K562 (cell line): ENCODE measurements around the gene ZFPM1. TPM values are rescaled to one million over a fixed set of nuclear protein-coding genes. Genes with fewer than 3 reads are reported as not detected.

Experiments
- ARHGAP35 ChIP-seq: fragments of 450-650 bp; IDR thresholded peaks from 2 replicates; pipeline ENCODE4 v1.6.1; 2018; ENCODE audit not compliant: partially characterized antibody
- BRF2 ChIP-seq: IDR thresholded peaks from 3 replicates; pipeline ENCODE4 v1.6.1; 2011; ENCODE audit warnings: borderline replicate concordance, mild to moderate bottlenecking; ENCODE audit not compliant: insufficient read length, insufficient read depth
- C11orf30 ChIP-seq: fragments of 450-650 bp; IDR thresholded peaks from 2 replicates; pipeline ENCODE4 v1.6.1; 2016; ENCODE audit warnings: low read depth, mild to moderate bottlenecking
- CBFA2T3 ChIP-seq: fragments of 450-650 bp; IDR thresholded peaks from 2 replicates; pipeline ENCODE4 v1.6.1; 2017
- CBX8 ChIP-seq: fragments of 200-600 bp; sonication (generic); IDR thresholded peaks from 2 replicates; pipeline ENCODE4 v1.6.1; 2012; ENCODE audit warnings: borderline replicate concordance, mixed run types, low read depth, mild to moderate bottlenecking, moderate library complexity, mixed read lengths, low read length, control low read depth, inconsistent platforms; ENCODE audit not compliant: poor library complexity, severe bottlenecking; ENCODE audit errors: extremely low read depth
- DDX20 ChIP-seq: fragments of 450-650 bp; IDR thresholded peaks from 2 replicates; pipeline ENCODE4 v1.6.1; 2016; ENCODE audit warnings: missing genetic modification characterization, low read depth, mild to moderate bottlenecking, missing compliant biosample characterization, moderate library complexity
- DPF2 ChIP-seq: fragments of 450-650 bp; IDR thresholded peaks from 2 replicates; pipeline ENCODE4 v1.6.1; 2016
- FOS ChIP-seq: IDR thresholded peaks from 3 replicates; pipeline ENCODE4 v1.6.1; 2011; ENCODE audit not compliant: insufficient read length; ENCODE audit errors: extremely low read depth
- FOXA3 ChIP-seq, 2 experiments: fragments of 450-650 bp in 1 of 2; sonication (generic) in 1 of 2; formaldehyde crosslinking; IDR thresholded peaks in 1 of 2; conservative IDR thresholded peaks in 1 of 2; 2 replicates each; pipeline versions ENCODE4 v1.4.0 to v1.8.0; 2020 to 2022; ENCODE audit warnings: mild to moderate bottlenecking in 2 of 2, missing genetic modification reagents in 1 of 2
- IRF1 ChIP-seq: sonication (generic); formaldehyde crosslinking; IDR thresholded peaks from 2 replicates; pipeline ENCODE4 v1.8.0; 2022; ENCODE audit warnings: missing genetic modification reagents, mild to moderate bottlenecking, borderline replicate concordance
- IRF9 ChIP-seq: fragments of 450-650 bp; IDR thresholded peaks from 2 replicates; pipeline ENCODE4 v1.6.1; 2016; ENCODE audit warnings: missing biosample characterization, missing genetic modification characterization
- KAT8 ChIP-seq: fragments of 450-650 bp; IDR thresholded peaks from 2 replicates; pipeline ENCODE4 v1.6.1; 2016; ENCODE audit warnings: low read depth, mild to moderate bottlenecking
- KLF10 ChIP-seq: fragments of 250-450 bp; sonication (Bioruptor Pico); IDR thresholded peaks from 2 replicates; pipeline ENCODE4 v1.6.1; 2021; ENCODE audit warnings: matching md5 sums
- KLF6 ChIP-seq: fragments of 250-450 bp; sonication (Bioruptor Pico); IDR thresholded peaks from 2 replicates; pipeline ENCODE4 v1.4.0; 2020; ENCODE audit warnings: mild to moderate bottlenecking, moderate library complexity, borderline replicate concordance
- MAZ ChIP-seq, 2 experiments: fragments of 450-650 bp in 1 of 2; sonication (generic) in 1 of 2; formaldehyde crosslinking; IDR thresholded peaks in 1 of 2; conservative IDR thresholded peaks in 1 of 2; 2 replicates each; pipeline versions ENCODE4 v1.4.0 to v1.5.0; 2020; ENCODE audit warnings: mild to moderate bottlenecking in 1 of 2, missing genetic modification reagents in 1 of 2
- MBD2 ChIP-seq: sonication (generic); IDR thresholded peaks from 2 replicates; pipeline ENCODE4 v1.6.1; 2016; ENCODE audit warnings: low read depth, borderline replicate concordance
- MCM2 ChIP-seq: fragments of 450-650 bp; IDR thresholded peaks from 2 replicates; pipeline ENCODE4 v1.6.1; 2017; ENCODE audit warnings: low read depth, mild to moderate bottlenecking
- NCOR1 ChIP-seq: fragments of 450-650 bp; IDR thresholded peaks from 2 replicates; pipeline ENCODE4 v1.6.1; 2016; ENCODE audit warnings: mild to moderate bottlenecking, moderate library complexity
- NR1H2 ChIP-seq: sonication (generic); formaldehyde crosslinking; IDR thresholded peaks from 2 replicates; pipeline ENCODE4 v1.4.0; 2020; ENCODE audit warnings: mild to moderate bottlenecking, missing genetic modification reagents
- SMARCE1 ChIP-seq: fragments of 450-650 bp; IDR thresholded peaks from 2 replicates; pipeline ENCODE4 v1.7.1; 2016; ENCODE audit warnings: mild to moderate bottlenecking
- SUPT5H ChIP-seq: fragments of 450-650 bp; IDR thresholded peaks from 2 replicates; pipeline ENCODE4 v1.6.1; 2016
- TAF1 ChIP-seq: IDR thresholded peaks from 2 replicates; pipeline ENCODE4 v1.6.1; 2011; ENCODE audit warnings: mild to moderate bottlenecking, low read length, moderate library complexity; ENCODE audit not compliant: insufficient read depth, control insufficient read depth, severe bottlenecking; ENCODE audit errors: extremely low read depth
- TARDBP ChIP-seq: fragments of 450-650 bp; IDR thresholded peaks from 2 replicates; pipeline ENCODE4 v1.6.1; 2016
- TBL1XR1 ChIP-seq, 2 experiments: IDR thresholded peaks; 2 replicates each; pipeline ENCODE4 v1.6.1; 2012; ENCODE audit warnings: improper control_type of control experiment in 2 of 2, low read length in 2 of 2, mild to moderate bottlenecking in 1 of 2
- TCF3 ChIP-seq: sonication (generic); formaldehyde crosslinking; IDR thresholded peaks from 2 replicates; pipeline ENCODE4 v1.4.0; 2020; ENCODE audit warnings: mild to moderate bottlenecking, missing genetic modification reagents
- ZBED1 ChIP-seq: IDR thresholded peaks from 2 replicates; pipeline ENCODE4 v1.6.1; 2014
- ZNF408 ChIP-seq: fragments of 250-450 bp; sonication (Bioruptor Pico); IDR thresholded peaks from 2 replicates; pipeline ENCODE4 v1.4.0; 2020; ENCODE audit warnings: low read depth, mild to moderate bottlenecking, moderate library complexity
- ZNF551 ChIP-seq: fragments of 250-450 bp; sonication (Bioruptor Pico); IDR thresholded peaks from 2 replicates; pipeline ENCODE4 v1.5.0; 2021; ENCODE audit warnings: mild to moderate bottlenecking, moderate library complexity
- ZNF586 ChIP-seq: fragments of 450-650 bp; formaldehyde crosslinking; conservative IDR thresholded peaks from 2 replicates; pipeline ENCODE4 v1.4.0; 2020; ENCODE audit warnings: mild to moderate bottlenecking, moderate library complexity
- ZNF644 ChIP-seq: fragments of 200-800 bp; sonication (Bioruptor generic); IDR thresholded peaks from 2 replicates; pipeline ENCODE4 v1.6.1; 2016; ENCODE audit warnings: low read depth, missing genetic modification characterization, missing compliant biosample characterization
- ZNF785 ChIP-seq: fragments of 250-450 bp; sonication (Bioruptor Pico); IDR thresholded peaks from 2 replicates; pipeline ENCODE4 v1.4.0; 2020; ENCODE audit warnings: mild to moderate bottlenecking
- polyA plus RNA-seq, 8 experiments: library from polyadenylated mRNA; depleted of rRNA in 4 of 8; stranded (reverse) in 5 of 8; unstranded in 3 of 8; fragments of >200 nt; fragmentation: Nextera tagmentation in 2 of 8; fragmentation: Illumina TruSeq in 1 of 8; extraction: Ambion mirVana in 2 of 8; extraction: Trizol in 1 of 8; gene quantifications; 2 replicates each; pipeline versions ENCODE4 v1.2.1 to v1.2.3, GENCODE V29; 2011 to 2014; ENCODE audit warnings: inconsistent platforms in 1 of 8, missing spikeins in 1 of 8
- total RNA-seq, 7 experiments: library from RNA; depleted of rRNA in 6 of 7; stranded (reverse); fragments of >200 nt in 6 of 7; fragmentation: Illumina TruSeq in 2 of 7; extraction: Trizol in 2 of 7; gene quantifications; 2 replicates each; pipeline versions ENCODE4 v1.2.1 to v1.2.3, GENCODE V29; 2011 to 2021; ENCODE audit warnings: low replicate concordance in 1 of 7

ZFPM1 gene
- total and polyA plus RNA-seq, 9 of the 15 experiments (the other 6 are each of a cell fraction or from before 2014, with no cell fraction given): 0.03 to 35.9 (median 1.4) TPM

- TF ChIP-seq BRF2 (no peak), ZNF551 (CRISPR knock-in tag) (no peak), KLF6 (CRISPR knock-in tag) (no peak), FOXA3 (CRISPR knock-in tag; conservative IDR thresholded peaks at IDR 0.05 in 1 of 2, IDR thresholded peaks at IDR 0.05 in 1 of 2) (peak in 1 of 2 experiments; percentile 51; a peak in 1 of 4 replicates), FOS (no peak), MCM2 (no peak), TARDBP (no peak), ZNF408 (no peak), ARHGAP35 (no peak), ZNF644 (tag) (no peak), MBD2 (no peak), TBL1XR1 (IDR thresholded peaks at IDR 0.05; ENCODE audit: low read length in 2 of 2) (no peak), ZBED1 (no peak), NCOR1 (peak; percentile 32; the same call in 1 of the 2 replicates), DDX20 (tag) (no peak), KAT8 (no peak), IRF1 (CRISPR knock-in tag) (no peak), CBX8 (no peak), C11orf30 (no peak; the same call in 1 of the 2 replicates), TAF1 (no peak), SMARCE1 (no peak), TCF3 (CRISPR knock-in tag) (peak; percentile 64), DPF2 (peak; percentile 50; the same call in 1 of the 2 replicates), KLF10 (no peak), CBFA2T3 (peak; percentile 74), ZNF785 (no peak), SUPT5H (no peak), MAZ (CRISPR knock-in tag; conservative IDR thresholded peaks at IDR 0.05 in 1 of 2, IDR thresholded peaks at IDR 0.05 in 1 of 2) (peak in 1 of 2 experiments; percentile 83; a peak in 3 of 4 replicates), NR1H2 (CRISPR knock-in tag) (0 out of 2 replicates have a peak, but pooled peaks have one; percentile 77), IRF9 (tag) (no peak), ZNF586 (no peak)
These were observed 77.8 kb downstream of the ZFPM1 start (continued) for GRCh38 chr16:88530858-88531203.
